ENCODE data around the gene PLCB1.
A peak's percentile ranks its signal among the peaks of the same experiment; 100 is the strongest.

The PLCB1 gene

DNA sequence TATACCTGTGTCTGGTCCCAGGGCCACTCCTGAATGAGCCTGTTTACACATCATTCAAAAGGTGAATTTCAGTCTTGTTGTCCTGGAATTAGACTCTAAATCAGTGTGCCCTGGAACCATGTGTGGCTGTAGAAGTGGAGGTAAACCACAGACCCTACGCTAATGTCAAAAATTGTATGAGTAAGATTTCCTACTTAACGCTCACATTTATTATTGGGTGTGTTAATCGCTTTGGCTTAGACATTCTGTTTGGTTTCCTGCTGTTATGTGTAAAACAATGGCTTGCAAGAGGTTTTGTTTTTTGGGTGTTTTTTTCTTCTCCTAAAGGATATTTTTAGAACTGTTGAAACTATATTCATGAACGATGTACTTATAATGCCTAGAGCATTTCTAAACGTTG, 19.3 kb downstream of the PLCB1 start:
- Histone ChIP-seq H3K27me3 (no peaks in the 10 kb centered on the region), H3K9me3 (no peaks in the 10 kb centered on the region), H3K27ac (no peak overlapping the region), H3K4me3 (ENCODE audit: low read depth in 1 of 2, low read length in 1 of 2) (no peak overlapping the region), H3K36me3 (no peaks in the 10 kb centered on the region), H3K4me1 (ENCODE audit: control insufficient read depth in 1 of 2, insufficient read depth in 1 of 2, low read depth in 1 of 2, low read length in 1 of 2) (peaks cover 13 to 37% of the 10 kb centered on the region in 2 experiments)
- TF ChIP-seq, protein P1, sequence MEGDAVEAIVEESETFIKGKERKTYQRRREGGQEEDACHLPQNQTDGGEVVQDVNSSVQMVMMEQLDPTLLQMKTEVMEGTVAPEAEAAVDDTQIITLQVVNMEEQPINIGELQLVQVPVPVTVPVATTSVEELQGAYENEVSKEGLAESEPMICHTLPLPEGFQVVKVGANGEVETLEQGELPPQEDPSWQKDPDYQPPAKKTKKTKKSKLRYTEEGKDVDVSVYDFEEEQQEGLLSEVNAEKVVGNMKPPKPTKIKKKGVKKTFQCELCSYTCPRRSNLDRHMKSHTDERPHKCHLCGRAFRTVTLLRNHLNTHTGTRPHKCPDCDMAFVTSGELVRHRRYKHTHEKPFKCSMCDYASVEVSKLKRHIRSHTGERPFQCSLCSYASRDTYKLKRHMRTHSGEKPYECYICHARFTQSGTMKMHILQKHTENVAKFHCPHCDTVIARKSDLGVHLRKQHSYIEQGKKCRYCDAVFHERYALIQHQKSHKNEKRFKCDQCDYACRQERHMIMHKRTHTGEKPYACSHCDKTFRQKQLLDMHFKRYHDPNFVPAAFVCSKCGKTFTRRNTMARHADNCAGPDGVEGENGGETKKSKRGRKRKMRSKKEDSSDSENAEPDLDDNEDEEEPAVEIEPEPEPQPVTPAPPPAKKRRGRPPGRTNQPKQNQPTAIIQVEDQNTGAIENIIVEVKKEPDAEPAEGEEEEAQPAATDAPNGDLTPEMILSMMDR (IDR thresholded peaks at IDR 0.05) = no peak

DNA sequence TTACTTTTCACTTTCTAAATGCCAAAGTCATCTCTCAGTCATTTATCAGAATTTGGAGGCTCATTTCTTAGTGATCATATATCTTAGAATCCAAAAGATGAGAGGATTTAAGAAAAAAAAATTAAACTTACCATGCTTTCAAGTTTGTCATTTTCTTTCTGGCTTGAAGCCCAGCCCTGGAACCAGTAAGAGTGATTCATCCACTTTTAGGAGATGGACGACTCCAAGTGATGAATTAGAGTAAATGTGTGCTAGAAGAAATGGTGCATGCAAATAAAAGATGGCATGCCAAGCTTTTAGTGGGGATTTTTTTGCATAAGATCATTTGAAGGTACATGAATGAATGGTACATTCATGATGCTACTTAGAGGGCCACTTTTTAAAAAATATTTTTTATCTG, 20.1 kb downstream of the PLCB1 start:
- TF ChIP-seq, protein P1 (IDR thresholded peaks at IDR 0.05) = no peak
- H3K9me3 ChIP-seq = no peaks in the 10 kb centered on the region
- H3K27me3 ChIP-seq = no peaks in the 10 kb centered on the region
- peaks cover 13 to 37% of the 10 kb centered on the region in 2 experiments for H3K4me1 ChIP-seq (ENCODE audit: control insufficient read depth in 1 of 2, insufficient read depth in 1 of 2, low read depth in 1 of 2, low read length in 1 of 2)
- H3K27ac ChIP-seq = no peak overlapping the region
- H3K4me3 ChIP-seq (ENCODE audit: low read depth in 1 of 2, low read length in 1 of 2) = no peak overlapping the region
- no peaks in the 10 kb centered on the region for H3K36me3 ChIP-seq

DNA sequence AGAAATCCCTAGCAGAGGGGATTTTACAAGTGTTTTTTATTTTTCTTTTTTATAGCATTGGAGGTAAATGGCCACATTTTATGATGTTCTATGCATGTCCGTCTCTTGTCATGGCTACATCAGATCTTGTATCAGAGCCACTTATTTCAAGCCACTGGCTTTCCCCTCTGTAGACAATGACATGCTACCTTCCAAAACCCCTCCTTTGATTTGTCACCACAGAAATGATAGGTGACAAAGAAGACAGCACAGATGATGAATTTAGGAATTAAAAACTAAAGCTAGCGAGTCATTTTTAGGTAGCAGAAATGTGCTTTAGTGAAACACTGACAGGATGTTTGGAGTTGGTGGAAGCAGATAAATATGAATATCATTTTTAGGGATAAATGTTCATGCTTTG, 20.8 kb downstream of the PLCB1 start:
- H3K4me3 ChIP-seq (ENCODE audit: low read depth in 1 of 2, low read length in 1 of 2) = no peak overlapping the region
- TF ChIP-seq, protein P1 (IDR thresholded peaks at IDR 0.05) = no peak
- H3K9me3 ChIP-seq = no peaks in the 10 kb centered on the region
- H3K27me3 ChIP-seq = no peaks in the 10 kb centered on the region
- H3K27ac ChIP-seq = no peak overlapping the region
- H3K36me3 ChIP-seq = no peaks in the 10 kb centered on the region
- peaks cover 13 to 37% of the 10 kb centered on the region in 2 experiments for H3K4me1 ChIP-seq (ENCODE audit: control insufficient read depth in 1 of 2, insufficient read depth in 1 of 2, low read depth in 1 of 2, low read length in 1 of 2)

DNA sequence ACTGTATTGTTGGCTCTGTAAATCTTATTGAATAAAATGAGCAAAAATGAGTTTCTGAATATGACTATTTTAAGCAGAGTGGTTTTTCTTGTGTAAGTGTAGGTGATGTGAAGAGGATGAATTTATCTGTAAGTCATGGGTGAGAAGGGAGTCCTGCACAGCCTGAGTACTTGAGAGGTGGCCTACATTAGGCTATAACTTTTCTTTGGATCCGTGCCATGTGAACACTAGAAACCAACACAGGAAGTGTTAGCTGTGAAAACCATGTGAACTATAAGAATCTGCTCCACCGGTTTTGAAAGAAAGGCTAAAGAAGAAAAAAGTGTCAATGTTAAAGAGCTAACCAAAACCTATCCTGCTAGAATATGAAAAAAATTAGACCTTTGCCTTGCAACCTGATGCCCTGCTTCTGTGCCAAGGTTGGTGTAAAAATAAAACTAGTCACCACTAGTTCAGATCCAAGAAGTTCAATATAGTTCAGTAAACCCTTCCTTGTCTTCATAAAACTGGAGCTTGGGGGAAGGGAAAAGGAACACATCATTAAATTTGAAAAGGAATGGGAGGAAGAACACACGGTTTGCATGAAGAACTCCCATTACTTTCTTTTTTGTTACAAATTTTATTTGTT, 21.3 kb downstream of the PLCB1 start:
- TF ChIP-seq, protein P1 (IDR thresholded peaks at IDR 0.05) = no peak
- Histone ChIP-seq H3K4me3 (ENCODE audit: low read depth in 1 of 2, low read length in 1 of 2) (no peak overlapping the region), H3K4me1 (ENCODE audit: control insufficient read depth in 1 of 2, insufficient read depth in 1 of 2, low read depth in 1 of 2, low read length in 1 of 2) (peaks cover 13 to 37% of the 10 kb centered on the region in 2 experiments), H3K27me3 (no peaks in the 10 kb centered on the region), H3K9me3 (no peaks in the 10 kb centered on the region), H3K36me3 (no peaks in the 10 kb centered on the region), H3K27ac (no peak overlapping the region)

DNA sequence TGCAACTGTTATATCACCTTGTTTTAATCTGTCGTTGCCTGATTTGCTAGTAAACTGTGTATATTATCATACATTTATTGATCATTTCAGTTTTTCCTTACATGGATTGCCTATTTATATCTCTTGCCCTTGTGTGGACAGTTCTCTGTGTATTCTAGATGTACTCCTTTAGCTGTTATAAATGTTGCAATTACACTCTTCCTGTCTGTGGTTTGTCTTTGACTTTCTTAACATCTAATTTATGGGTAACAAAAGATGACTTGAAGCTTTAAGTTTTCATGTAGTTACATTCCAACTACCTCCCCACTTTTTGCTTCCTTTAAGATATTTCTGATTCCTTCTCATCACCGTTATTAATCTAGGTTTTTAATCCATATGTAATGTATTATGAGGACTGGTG, 22.6 kb downstream of the PLCB1 start:
- Histone ChIP-seq H3K9me3 (no peaks in the 10 kb centered on the region), H3K27ac (peak overlapping the region; percentile 37), H3K27me3 (no peaks in the 10 kb centered on the region), H3K36me3 (no peaks in the 10 kb centered on the region), H3K4me3 (ENCODE audit: low read depth in 1 of 2, low read length in 1 of 2) (no peak overlapping the region), H3K4me1 (ENCODE audit: control insufficient read depth in 1 of 2, insufficient read depth in 1 of 2, low read depth in 1 of 2, low read length in 1 of 2) (peaks cover 13 to 37% of the 10 kb centered on the region in 2 experiments)
- TF ChIP-seq, protein P1 (IDR thresholded peaks at IDR 0.05) = no peak

All from neutrophil (primary cell).